Upper lobe of left lung (tissue), 6 donors: ENCODE data around the gene ZBTB5. TPM values are rescaled to one million over a fixed set of nuclear protein-coding genes. Genes with fewer than 3 reads are reported as not detected.

Experiments
- ATAC-seq, 2 donors: fragments of 200-7000 bp; cut with Tn5 transposase; one replicate each; pipeline ENCODE4 v1.9.1; 2022; ENCODE audit warnings: mild to moderate bottlenecking in 2 of 2, moderate library complexity in 2 of 2; ENCODE audit not compliant: low FRiP score in 2 of 2
- DNase-seq, 2 donors: peaks; one replicate each; pipeline ENCODE4 v3.0.0-alpha.2; 2019 to 2020
- H3K27ac ChIP-seq, 4 donors: fragments of 200-600 bp; sonication (generic); one replicate each; pipeline ENCODE4 v1.5.1; 2016 to 2019
- H3K27me3 ChIP-seq, 4 donors: fragments of 200-600 bp; sonication (generic); one replicate each; pipeline ENCODE4 v1.5.1; 2017 to 2019
- H3K36me3 ChIP-seq, 4 donors: fragments of 200-600 bp; sonication (generic); one replicate each; pipeline ENCODE4 v1.5.1; 2016 to 2019
- H3K4me1 ChIP-seq, 4 donors: fragments of 200-600 bp; sonication (generic); one replicate each; pipeline ENCODE4 v1.5.1; 2018 to 2019
- H3K4me3 ChIP-seq, 4 donors: fragments of 200-600 bp; sonication (generic); one replicate each; pipeline ENCODE4 v1.5.1; 2017 to 2019; ENCODE audit warnings: mild to moderate bottlenecking in 2 of 4, moderate library complexity in 1 of 4
- H3K9me3 ChIP-seq, 4 donors: fragments of 200-600 bp; sonication (generic); one replicate each; pipeline ENCODE4 v1.5.1; 2018 to 2019
- CTCF ChIP-seq, 6 experiments: fragments of 450-650 bp in 4 of 6; fragments of 200-600 bp in 2 of 6; sonication (generic) in 2 of 6; IDR thresholded peaks; one replicate each; pipeline ENCODE4 v1.5.1; 2016 to 2019; ENCODE audit warnings: antibody characterized with exemption in 6 of 6
- EP300 ChIP-seq, 4 donors: sonication (generic); formaldehyde crosslinking; IDR thresholded peaks; one replicate each; pipeline ENCODE4 v1.5.1; 2017; ENCODE audit warnings: antibody characterized with exemption in 4 of 4, control low read depth in 2 of 4
- POLR2A ChIP-seq, 4 donors: fragments of 450-650 bp; IDR thresholded peaks; one replicate each; pipeline ENCODE4 v1.5.1; 2016 to 2017; ENCODE audit warnings: antibody characterized with exemption in 4 of 4, mild to moderate bottlenecking in 2 of 4
- POLR2AphosphoS5 ChIP-seq, 2 donors: sonication (generic); formaldehyde crosslinking; IDR thresholded peaks; one replicate each; pipeline ENCODE4 v1.5.1; 2017; ENCODE audit warnings: antibody characterized with exemption in 2 of 2
- WGBS, 2 donors: methylation state at CpG; one replicate each; pipeline ENCODE4 v1.1.5; 2017 to 2018; 5-methylcytosine and 5-hydroxymethylcytosine counted together
- total RNA-seq, 6 donors: library from RNA; depleted of rRNA in 4 of 6; stranded (reverse); fragments of >200 nt in 4 of 6; gene quantifications; one replicate each; pipeline versions ENCODE4 v1.1.0 to v1.2.1, GENCODE V29; 2016 to 2021
- donor health status: DM: no; HTN: no; CAD: no; lungs with moderate emphysema.
- donor health status: DM: no; HTN: yes; CAD: no; lungs with severe emphysema.

ZBTB5 gene
- total RNA-seq, 6 donors from 2014 or later, result 7.9 to 15.0 (median 10.0) TPM

- Histone ChIP-seq H3K27ac (no peak overlapping the region), H3K9me3 (no peaks in the 10 kb centered on the region), H3K27me3 (no peaks in the 10 kb centered on the region), H3K36me3 (no peaks in the 10 kb centered on the region), H3K4me3 (no peak overlapping the region), H3K4me1 (peaks cover 0 to 11% (median 8%) of the 10 kb centered on the region in 4 donors)
- ATAC-seq, result no peak
- 93 to 97% methylated on average over 4 of the region's 4 CpGs for WGBS, 2 donors
- TF ChIP-seq EP300 (IDR thresholded peaks at IDR 0.05) (no peak), POLR2A (IDR thresholded peaks at IDR 0.05) (no peak), CTCF (IDR thresholded peaks at IDR 0.05) (no peak), POLR2AphosphoS5 (IDR thresholded peaks at IDR 0.05) (no peak)
- DNase-seq, result no peak
Observed at GRCh38 chr9:37413311-37413710, 51.9 kb downstream of the ZBTB5 start.

- Histone ChIP-seq H3K4me3 (no peak overlapping the region), H3K27ac (no peak overlapping the region)
- DNase-seq, result no peak
Observed at GRCh38 chr9:37412431-37413151, 52.7 kb downstream of the ZBTB5 start.

GRCh38 chr9:37410969-37411785, 54.1 kb downstream of the ZBTB5 start:
- no peak for DNase-seq
- H3K27ac ChIP-seq, result no peak overlapping the region
- H3K9me3 ChIP-seq, result no peaks in the 10 kb centered on the region
- no peak overlapping the region for H3K4me3 ChIP-seq
- ATAC-seq, result no peak
- H3K27me3 ChIP-seq, result no peaks in the 10 kb centered on the region
- 80 to 85% methylated on average over 8 to 12 of the region's 13 CpGs for WGBS, 2 donors
- no peak for TF ChIP-seq POLR2AphosphoS5 (IDR thresholded peaks at IDR 0.05)
- no peaks in the 10 kb centered on the region for H3K36me3 ChIP-seq
- peaks cover 0 to 11% (median 8%) of the 10 kb centered on the region in 4 donors for H3K4me1 ChIP-seq

More at GRCh38 chr9:37412431-37413151, 52.7 kb downstream of the ZBTB5 start:
- WGBS, 2 donors, result 54 to 67% methylated on average over 10 to 17 of the region's 17 CpGs
- Histone ChIP-seq H3K27me3 (no peaks in the 10 kb centered on the region), H3K36me3 (no peaks in the 10 kb centered on the region), H3K4me1 (peaks cover 0 to 11% (median 8%) of the 10 kb centered on the region in 4 donors), H3K9me3 (no peaks in the 10 kb centered on the region)
- ATAC-seq, result no peak
- TF ChIP-seq POLR2AphosphoS5 (IDR thresholded peaks at IDR 0.05) (no peak), CTCF (IDR thresholded peaks at IDR 0.05) (no peak), EP300 (IDR thresholded peaks at IDR 0.05) (no peak), POLR2A (IDR thresholded peaks at IDR 0.05) (no peak)

GRCh38 chr9:37410354-37410861, 54.8 kb downstream of the ZBTB5 start:
- Histone ChIP-seq H3K4me3 (no peak overlapping the region), H3K27ac (no peak overlapping the region), H3K27me3 (no peaks in the 10 kb centered on the region), H3K4me1 (peaks cover 0 to 11% (median 7%) of the 10 kb centered on the region in 4 donors), H3K9me3 (no peaks in the 10 kb centered on the region), H3K36me3 (no peaks in the 10 kb centered on the region)
- 90 to 94% methylated on average over 9 of the region's 9 CpGs for WGBS, 2 donors
- ATAC-seq (no peak), DNase-seq (peak in 1 of 2 donors; percentile 51)
- TF ChIP-seq POLR2A (IDR thresholded peaks at IDR 0.05) (no peak), POLR2AphosphoS5 (IDR thresholded peaks at IDR 0.05) (no peak), EP300 (IDR thresholded peaks at IDR 0.05) (no peak)

- WGBS, 2 donors, result 81 to 87% methylated on average over 20 to 22 of the region's 22 CpGs
- no peaks in the 10 kb centered on the region for H3K36me3 ChIP-seq
- no peaks in the 10 kb centered on the region for H3K4me1 ChIP-seq
- no peak overlapping the region for H3K4me3 ChIP-seq
- H3K27me3 ChIP-seq, result no peaks in the 10 kb centered on the region
- ATAC-seq (no peak), DNase-seq (peak in 1 of 2 donors; percentile 60)
- no peak overlapping the region for H3K27ac ChIP-seq
- H3K9me3 ChIP-seq, result no peaks in the 10 kb centered on the region
- no peak for TF ChIP-seq POLR2AphosphoS5 (IDR thresholded peaks at IDR 0.05)
- no peak for TF ChIP-seq POLR2A (IDR thresholded peaks at IDR 0.05)
- no peak for TF ChIP-seq CTCF (IDR thresholded peaks at IDR 0.05)
- TF ChIP-seq EP300 (IDR thresholded peaks at IDR 0.05), result no peak
Observed at GRCh38 chr9:37408933-37409710, 56.1 kb downstream of the ZBTB5 start.
